A673 (cell line): ENCODE measurements around the gene CELSR1.

ENCODE experiments used
- CTCF ChIP-seq: fragments of 300-800, 200-600 bp; sonication (generic); conservative IDR thresholded peaks from 2 replicates; pipeline ENCODE4 v1.5.1; 2017; ENCODE audit warnings: low read depth, mild to moderate bottlenecking, antibody characterized with exemption, low read length, moderate library complexity, mixed read lengths
- EZH2 ChIP-seq: fragments of 200-600 bp; sonication (generic); IDR thresholded peaks from 2 replicates; pipeline ENCODE4 v1.6.1; 2017; ENCODE audit warnings: borderline replicate concordance, low read depth, mild to moderate bottlenecking, mixed read lengths, antibody characterized with exemption, low read length; ENCODE audit not compliant: poor library complexity, severe bottlenecking

- TF ChIP-seq CTCF (no peak), EZH2 (no peak)
Observed at GRCh38 chr22:46320166-46320710, 217.2 kb downstream of the CELSR1 start.
